B cell (primary cell): Measurements from ENCODE around the gene RAB31. TPM values are rescaled to one million over a fixed set of nuclear protein-coding genes. Genes with fewer than 3 reads are reported as not detected.

Source experiments
- ATAC-seq: fragments of 200-7000 bp; cut with Tn5 transposase; one replicate; pipeline ENCODE4 v1.10.0; 2021; ENCODE audit warnings: low read depth, mild to moderate bottlenecking, moderate number of reproducible peaks, moderate library complexity
- CTCF ChIA-PET: fragments of 350-600 bp; sonication (Branson Sonifier 250); formaldehyde crosslinking; loops from one replicate; lab custom pipeline; 2021; ENCODE audit warnings: antibody characterized with exemption, inconsistent platforms; lab: Charles Lee
- POLR2A ChIA-PET: fragments of 350-600 bp; sonication (Branson Sonifier 250); formaldehyde crosslinking; loops from one replicate; lab custom pipeline; 2021; ENCODE audit warnings: antibody characterized with exemption; lab: Charles Lee
- DNase-seq: peaks from one replicate; pipeline ENCODE4 v3.0.0; 2013
- H2AFZ ChIP-seq: 2 replicates; pipeline ENCODE4 v1.6.1; 2012; ENCODE audit warnings: mild to moderate bottlenecking, low read depth, low read length; ENCODE audit not compliant: insufficient read depth, poor library complexity, severe bottlenecking
- H3K27ac ChIP-seq, 2 donors: 1 replicate in 1 of 2; 2 replicates in 1 of 2; pipeline ENCODE4 v1.5.1; 2012 to 2013; ENCODE audit warnings: low read length in 2 of 2, mild to moderate bottlenecking in 2 of 2, moderate library complexity in 1 of 2
- H3K27me3 ChIP-seq, 4 experiments: fragments of 200-600 bp in 1 of 4; sonication (generic) in 1 of 4; replicated peaks in 1 of 4; 1 replicate in 2 of 4; 2 replicates in 2 of 4; pipeline versions ENCODE4 v1.6.1 to v1.7.0; 2013 to 2016; ENCODE audit warnings: low read length in 3 of 4, mild to moderate bottlenecking in 2 of 4, mixed read lengths in 1 of 4, moderate library complexity in 1 of 4; ENCODE audit not compliant: insufficient read depth in 4 of 4, control insufficient read depth in 3 of 4; ENCODE audit errors: control extremely low read depth in 1 of 4
- H3K36me3 ChIP-seq, 2 experiments: replicated peaks in 1 of 2; 1 replicate in 1 of 2; 2 replicates in 1 of 2; pipeline versions ENCODE4 v1.6.1 to v1.7.1; 2013; ENCODE audit warnings: low read length in 1 of 2; ENCODE audit not compliant: insufficient read depth in 2 of 2, control insufficient read depth in 1 of 2; ENCODE audit errors: control extremely low read depth in 1 of 2, extremely low read depth in 1 of 2
- H3K4me1 ChIP-seq, 2 donors: fragments of 200-600 bp in 1 of 2; sonication (generic) in 1 of 2; 1 replicate in 1 of 2; 2 replicates in 1 of 2; pipeline versions ENCODE4 v1.5.1 to v1.6.1; 2013 to 2017; ENCODE audit warnings: low read length in 2 of 2; ENCODE audit not compliant: control insufficient read depth in 2 of 2, insufficient read depth in 2 of 2
- H3K4me2 ChIP-seq: replicated peaks from 2 replicates; pipeline ENCODE3; 2012; ENCODE audit warnings: mild to moderate bottlenecking, low read depth, low read length; ENCODE audit not compliant: poor library complexity, severe bottlenecking
- H3K4me3 ChIP-seq, 5 experiments: fragments of 200-600 bp in 1 of 5; sonication (generic) in 1 of 5; 1 replicate in 3 of 5; 2 replicates in 2 of 5; pipeline versions ENCODE4 v1.5.1 to v1.7.0; 2011 to 2016; ENCODE audit warnings: low read length in 4 of 5, mild to moderate bottlenecking in 4 of 5, low read depth in 2 of 5, control low read depth in 1 of 5, moderate library complexity in 1 of 5; ENCODE audit not compliant: insufficient read depth in 1 of 5; ENCODE audit errors: control extremely low read depth in 1 of 5, extremely low read depth in 1 of 5
- H3K79me2 ChIP-seq: fragments of 200-600 bp; sonication (generic); one replicate; pipeline ENCODE4 v1.6.0; 2016; ENCODE audit warnings: low read length; ENCODE audit not compliant: control insufficient read depth, insufficient read depth
- H3K9ac ChIP-seq: fragments of 200-600 bp; sonication (generic); 2 replicates; pipeline ENCODE4 v1.6.1; 2017; ENCODE audit warnings: mild to moderate bottlenecking, low read length, moderate library complexity
- H3K9me3 ChIP-seq, 3 donors: one replicate each; pipeline versions ENCODE4 v1.6.1 to v1.7.1; 2013; ENCODE audit warnings: low read length in 2 of 3; ENCODE audit not compliant: control insufficient read depth in 2 of 3, insufficient read depth in 1 of 3; ENCODE audit errors: control extremely low read depth in 1 of 3
- H4K20me1 ChIP-seq: 2 replicates; pipeline ENCODE4 v1.6.0; 2012; ENCODE audit warnings: mild to moderate bottlenecking, low read length; ENCODE audit not compliant: insufficient read depth, control insufficient read depth, poor library complexity, severe bottlenecking
- H3K27ac Mint-ChIP-seq: one replicate; pipeline ENCODE4 v1.8.0; 2021; ENCODE audit warnings: mixed read lengths
- H3K27me3 Mint-ChIP-seq: one replicate; pipeline ENCODE4 v1.8.0; 2021; ENCODE audit warnings: mixed read lengths
- H3K4me1 Mint-ChIP-seq: one replicate; pipeline ENCODE4 v1.8.0; 2021; ENCODE audit warnings: mixed read lengths
- H3K4me3 Mint-ChIP-seq: one replicate; pipeline ENCODE4 v1.8.0; 2021; ENCODE audit warnings: mixed read lengths
- H3K9me3 Mint-ChIP-seq: one replicate; pipeline ENCODE4 v1.8.0; 2022; ENCODE audit warnings: mixed read lengths; ENCODE audit not compliant: insufficient read depth
- EZH2 ChIP-seq: IDR thresholded peaks from 2 replicates; pipeline ENCODE4 v1.6.1; 2012; ENCODE audit warnings: borderline replicate concordance, low read depth, mild to moderate bottlenecking, moderate library complexity, low read length; ENCODE audit not compliant: insufficient read depth, poor library complexity, severe bottlenecking
- WGBS: methylation state at CpG from one replicate; pipeline ENCODE4 v1.1.5; 2013; ENCODE audit warnings: missing lambda C conversion rate; ENCODE audit not compliant: insufficient coverage; 5-methylcytosine and 5-hydroxymethylcytosine counted together
- intact Hi-C: fragments of 100-400 bp; cut with micrococcal nuclease; formaldehyde crosslinking; loops from one replicate; pipeline ENCODE4 v1.10.0; 2022
- polyA plus RNA-seq: library from polyadenylated mRNA; depleted of rRNA; stranded (reverse); fragments of >200 nt; gene quantifications from 2 replicates; pipeline ENCODE4 v1.2.3, GENCODE V29; 2012
- total RNA-seq, 2 donors: library from RNA; stranded (reverse); fragments of 120-200 nt in 1 of 2; gene quantifications; 1 replicate in 1 of 2; 2 replicates in 1 of 2; pipeline versions ENCODE4 v1.2.3 to v1.2.4, GENCODE V29; 2013 to 2022
- TF ChIP-seq, protein P1 (sequence below): fragments of 200-600 bp; IDR thresholded peaks from one replicate; pipeline ENCODE4 v1.8.0; 2022; ENCODE audit warnings: antibody characterized with exemption, mild to moderate bottlenecking

RAB31 gene
- total and polyA plus RNA-seq, 2 donors (not counting 1 experiment from before 2014, with no cell fraction given), result 15.5 to 44.6 TPM

GRCh38 chr18:9751371-9752031 lies 43.4 kb downstream of the RAB31 start:
- H3K4me2 ChIP-seq, result no peak overlapping the region
- WGBS, result 100% methylated on average over 6 of the region's 8 CpGs
- Mint-ChIP-seq H3K4me1 (peaks cover 28% of the 10 kb centered on the region), H3K4me3 (no peak overlapping the region), H3K27me3 (no peaks in the 10 kb centered on the region), H3K9me3 (no peaks in the 10 kb centered on the region), H3K27ac (no peak overlapping the region)
- ChIA-PET CTCF (no interaction called here), POLR2A (no interaction called here)
- H3K79me2 ChIP-seq, result peaks cover 15% of the 10 kb centered on the region
- no peak overlapping the region for H3K27ac ChIP-seq
- H3K36me3 ChIP-seq, result no peaks in the 10 kb centered on the region
- ATAC-seq (no peak), DNase-seq (no peak)
- intact Hi-C loops, result no loop called here
- TF ChIP-seq, protein P1, sequence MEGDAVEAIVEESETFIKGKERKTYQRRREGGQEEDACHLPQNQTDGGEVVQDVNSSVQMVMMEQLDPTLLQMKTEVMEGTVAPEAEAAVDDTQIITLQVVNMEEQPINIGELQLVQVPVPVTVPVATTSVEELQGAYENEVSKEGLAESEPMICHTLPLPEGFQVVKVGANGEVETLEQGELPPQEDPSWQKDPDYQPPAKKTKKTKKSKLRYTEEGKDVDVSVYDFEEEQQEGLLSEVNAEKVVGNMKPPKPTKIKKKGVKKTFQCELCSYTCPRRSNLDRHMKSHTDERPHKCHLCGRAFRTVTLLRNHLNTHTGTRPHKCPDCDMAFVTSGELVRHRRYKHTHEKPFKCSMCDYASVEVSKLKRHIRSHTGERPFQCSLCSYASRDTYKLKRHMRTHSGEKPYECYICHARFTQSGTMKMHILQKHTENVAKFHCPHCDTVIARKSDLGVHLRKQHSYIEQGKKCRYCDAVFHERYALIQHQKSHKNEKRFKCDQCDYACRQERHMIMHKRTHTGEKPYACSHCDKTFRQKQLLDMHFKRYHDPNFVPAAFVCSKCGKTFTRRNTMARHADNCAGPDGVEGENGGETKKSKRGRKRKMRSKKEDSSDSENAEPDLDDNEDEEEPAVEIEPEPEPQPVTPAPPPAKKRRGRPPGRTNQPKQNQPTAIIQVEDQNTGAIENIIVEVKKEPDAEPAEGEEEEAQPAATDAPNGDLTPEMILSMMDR, result no peak
- no peak for TF ChIP-seq EZH2
- H3K9me3 ChIP-seq, result no peaks in the 10 kb centered on the region
- H3K4me3 ChIP-seq, result no peak overlapping the region
- H3K4me1 ChIP-seq, result peaks cover 0 to 5% of the 10 kb centered on the region in 2 donors
- no peak overlapping the region for H2AFZ ChIP-seq
- peaks cover 9% of the 10 kb centered on the region for H4K20me1 ChIP-seq
- H3K9ac ChIP-seq, result no peak overlapping the region
- no peaks in the 10 kb centered on the region for H3K27me3 ChIP-seq

GRCh38 chr18:9753846-9754245 lies 45.7 kb downstream of the RAB31 start:
- Mint-ChIP-seq H3K4me3 (no peak overlapping the region), H3K27me3 (no peaks in the 10 kb centered on the region), H3K4me1 (peaks cover 32% of the 10 kb centered on the region), H3K27ac (peak overlapping the region; percentile 47), H3K9me3 (no peaks in the 10 kb centered on the region)
- ATAC-seq, result no peak
- ChIA-PET CTCF (no interaction called here), POLR2A (no interaction called here)
- WGBS, result 91% methylated on average over 5 of the region's 7 CpGs
- TF ChIP-seq, protein P1, result no peak
- no peak for TF ChIP-seq EZH2
- Histone ChIP-seq H3K79me2 (peaks cover 36% of the 10 kb centered on the region), H2AFZ (no peak overlapping the region), H3K27ac (no peak overlapping the region), H3K9me3 (no peaks in the 10 kb centered on the region), H3K36me3 (no peaks in the 10 kb centered on the region), H3K27me3 (no peaks in the 10 kb centered on the region), H3K4me2 (no peak overlapping the region), H3K4me1 (peaks cover 0 to 5% of the 10 kb centered on the region in 2 donors), H3K4me3 (no peak overlapping the region), H4K20me1 (peaks cover 29% of the 10 kb centered on the region), H3K9ac (no peak overlapping the region)
- DNase-seq, result peak; percentile 17
- intact Hi-C loops, result no loop called here
